NCI-H510A (cell line): Measurements from ENCODE around the gene ONECUT3.
"Not testable (repeated sequence)": the region's sequence is repeated elsewhere in the genome, so short reads cannot be mapped to it uniquely, and the experiment has no call there.

Experiments used
- DNase-seq: peaks from one replicate; lab custom pipeline; 2025; lab: John Stamatoyannopoulos, UW

Gene ONECUT3

DNA sequence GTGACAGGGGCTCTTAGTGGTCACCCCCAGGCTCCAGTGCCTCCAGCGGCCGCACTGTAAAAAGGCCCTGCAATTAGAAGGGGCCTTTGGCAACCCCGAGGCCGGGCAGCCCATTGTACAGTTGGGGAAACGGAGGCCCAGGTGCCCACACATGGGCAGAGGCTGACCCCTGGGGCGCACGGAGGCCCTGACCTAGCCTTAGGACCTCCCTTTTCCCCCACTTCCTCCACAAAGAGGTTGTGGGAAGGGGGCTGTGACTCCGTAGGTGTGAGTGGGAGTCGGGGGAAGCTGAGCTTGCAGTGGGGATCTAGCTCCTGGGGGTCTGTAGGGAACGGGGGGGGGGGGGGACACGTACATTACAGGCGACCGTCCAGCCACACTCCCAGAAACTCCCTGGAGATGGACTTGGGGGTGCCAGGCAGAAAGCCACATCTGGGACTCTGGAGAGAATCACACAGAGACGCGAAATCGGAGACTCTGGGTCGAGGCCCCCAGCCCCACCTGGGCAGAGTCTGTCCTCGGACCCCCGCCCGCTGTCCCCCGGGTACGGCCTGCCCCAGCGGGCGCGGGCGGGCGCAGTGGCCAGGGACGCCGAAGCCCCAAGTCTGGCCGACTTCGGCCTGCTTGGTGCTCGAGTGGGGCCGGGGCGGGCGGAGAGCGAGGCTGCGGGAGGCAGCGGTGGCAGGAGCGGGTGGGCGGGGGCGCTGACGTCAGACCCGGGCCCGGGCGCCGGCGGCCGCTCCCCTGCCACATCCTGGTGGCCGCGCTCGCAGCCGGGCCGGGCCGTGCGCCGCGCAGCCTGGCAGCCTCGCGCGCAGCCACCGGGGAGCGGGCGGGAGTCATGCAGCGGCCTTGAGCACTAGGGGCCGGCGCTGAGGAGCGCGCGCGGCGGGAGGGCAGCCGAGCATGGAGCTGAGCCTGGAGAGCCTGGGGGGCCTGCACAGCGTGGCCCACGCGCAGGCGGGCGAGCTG is at the start of gene ONECUT3:
Gene ONECUT3, plus strand, starts transcription at position 750 of the 972 bp plus-strand sequence. Its CDS starts 157 bp downstream, at position 907.
- DNase-seq, result no peak

DNA sequence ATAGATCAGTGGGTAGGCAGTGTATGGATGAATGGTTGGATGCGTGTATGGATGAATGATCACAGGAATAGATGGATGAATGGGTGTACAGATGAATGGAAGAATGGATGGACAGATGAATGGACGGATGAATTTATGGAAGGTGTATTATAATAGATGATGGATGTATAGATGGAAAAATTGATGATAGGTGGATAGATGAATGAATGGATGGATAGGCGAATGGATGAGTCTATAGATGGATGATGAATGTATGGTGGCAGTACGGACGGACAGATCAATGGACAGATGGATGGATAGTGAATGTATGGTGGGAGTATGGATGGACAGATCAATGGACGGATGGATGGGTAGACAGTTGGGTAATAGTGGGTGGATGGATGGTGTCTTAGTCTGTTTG is 49.0 kb upstream of the ONECUT3 start:
- DNase-seq, result no peak

DNA sequence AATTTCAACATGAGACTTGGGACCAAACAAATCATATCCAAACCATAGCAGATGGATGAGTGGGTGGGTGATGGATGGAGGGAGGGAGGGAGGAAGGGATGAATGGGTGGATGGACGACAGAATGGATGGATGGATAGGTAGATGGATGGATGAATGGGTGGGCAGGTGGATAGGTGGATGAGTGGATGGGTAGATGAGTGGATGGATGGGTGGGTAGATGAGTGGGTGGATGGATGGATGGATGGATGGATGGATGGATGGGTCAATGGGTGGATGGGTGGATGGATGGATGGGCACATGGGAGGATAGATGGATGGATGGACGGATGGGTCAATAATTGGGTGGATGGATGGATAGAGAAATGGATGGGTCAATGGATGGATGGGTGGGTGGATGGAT is 47.9 kb upstream of the ONECUT3 start:
- DNase-seq, result no peak

GRCh38 chr19:1706646-1707045 is 46.7 kb upstream of the ONECUT3 start:
- DNase-seq, result not testable (repeated sequence)

- no peak for DNase-seq
Measured at GRCh38 chr19:1707240-1707639, 46.1 kb upstream of the ONECUT3 start.

GRCh38 chr19:1713170-1713569 is 40.1 kb upstream of the ONECUT3 start:
- DNase-seq, result no peak

- DNase-seq, result no peak
Measured at GRCh38 chr19:1715540-1715939, 37.8 kb upstream of the ONECUT3 start.

- no peak for DNase-seq
Measured at GRCh38 chr19:1717200-1717969, 35.9 kb upstream of the ONECUT3 start.

- no peak for DNase-seq
Measured at GRCh38 chr19:1717970-1718264, 35.4 kb upstream of the ONECUT3 start.

DNA sequence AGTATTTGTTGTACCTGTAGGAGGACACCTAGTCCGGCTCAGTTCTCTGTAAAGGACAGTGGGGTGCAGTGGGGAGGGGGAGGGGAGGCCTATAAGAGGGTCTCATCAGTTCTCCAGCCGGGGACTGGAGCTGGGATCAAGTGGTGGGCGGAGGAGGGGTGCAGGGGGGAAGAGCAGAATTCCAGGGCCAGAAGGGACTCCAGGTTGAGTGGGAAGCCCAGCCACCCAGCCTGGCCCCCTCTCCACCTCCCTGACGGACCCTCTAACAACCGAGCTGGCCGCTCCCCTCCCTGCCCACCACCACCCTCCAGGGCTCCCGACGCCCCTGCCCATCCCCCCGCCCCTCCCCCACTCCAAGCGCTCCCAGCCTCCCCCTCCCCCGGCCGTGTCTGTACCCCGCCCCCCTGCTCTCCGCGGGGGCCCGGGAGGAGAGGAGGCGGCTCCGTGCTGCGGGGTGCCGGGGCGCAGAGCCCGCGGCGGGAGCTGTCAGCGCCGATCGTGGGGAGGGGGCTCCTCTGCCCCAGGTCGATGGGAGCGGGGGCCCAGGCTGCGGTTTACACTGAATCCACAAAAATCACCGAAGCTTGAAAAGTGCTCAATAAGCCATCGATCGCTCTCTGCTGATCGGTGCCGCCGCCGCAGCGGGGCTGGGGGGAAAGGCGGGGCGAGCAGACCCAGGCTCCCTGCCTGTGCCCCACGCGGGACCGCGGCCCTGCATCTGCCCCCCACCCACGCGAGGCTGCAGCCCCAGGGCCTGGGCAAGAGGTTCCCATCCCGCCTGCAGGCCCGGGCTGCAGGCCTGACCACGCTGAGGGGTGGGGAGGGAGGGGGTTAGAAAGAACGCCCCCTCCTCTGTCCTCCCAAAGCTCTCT is 34.6 kb upstream of the ONECUT3 start:
- DNase-seq, result no peak

- DNase-seq, result no peak
Measured at GRCh38 chr19:1719519-1719918, 33.8 kb upstream of the ONECUT3 start.

DNA sequence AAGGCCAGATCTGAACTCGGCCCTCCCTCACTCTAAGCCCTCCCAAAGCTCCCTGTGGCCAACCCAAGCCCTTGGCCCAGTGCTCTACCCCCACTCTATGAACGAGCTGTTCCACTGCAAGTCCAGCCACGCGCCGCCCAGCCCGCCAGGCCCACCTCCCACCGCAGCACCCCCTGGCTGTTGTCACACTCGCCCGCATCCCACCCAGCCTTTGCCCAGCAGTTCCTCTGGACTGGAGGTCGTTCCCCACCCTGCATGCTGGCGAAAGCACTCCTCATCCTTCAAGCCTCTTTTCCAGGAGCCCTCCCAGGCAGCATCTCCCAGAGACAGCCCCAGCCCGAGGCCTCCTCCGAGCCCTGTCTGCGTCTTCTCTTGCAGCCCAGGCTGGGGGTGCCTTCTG is 33.1 kb upstream of the ONECUT3 start:
- DNase-seq, result no peak

DNA sequence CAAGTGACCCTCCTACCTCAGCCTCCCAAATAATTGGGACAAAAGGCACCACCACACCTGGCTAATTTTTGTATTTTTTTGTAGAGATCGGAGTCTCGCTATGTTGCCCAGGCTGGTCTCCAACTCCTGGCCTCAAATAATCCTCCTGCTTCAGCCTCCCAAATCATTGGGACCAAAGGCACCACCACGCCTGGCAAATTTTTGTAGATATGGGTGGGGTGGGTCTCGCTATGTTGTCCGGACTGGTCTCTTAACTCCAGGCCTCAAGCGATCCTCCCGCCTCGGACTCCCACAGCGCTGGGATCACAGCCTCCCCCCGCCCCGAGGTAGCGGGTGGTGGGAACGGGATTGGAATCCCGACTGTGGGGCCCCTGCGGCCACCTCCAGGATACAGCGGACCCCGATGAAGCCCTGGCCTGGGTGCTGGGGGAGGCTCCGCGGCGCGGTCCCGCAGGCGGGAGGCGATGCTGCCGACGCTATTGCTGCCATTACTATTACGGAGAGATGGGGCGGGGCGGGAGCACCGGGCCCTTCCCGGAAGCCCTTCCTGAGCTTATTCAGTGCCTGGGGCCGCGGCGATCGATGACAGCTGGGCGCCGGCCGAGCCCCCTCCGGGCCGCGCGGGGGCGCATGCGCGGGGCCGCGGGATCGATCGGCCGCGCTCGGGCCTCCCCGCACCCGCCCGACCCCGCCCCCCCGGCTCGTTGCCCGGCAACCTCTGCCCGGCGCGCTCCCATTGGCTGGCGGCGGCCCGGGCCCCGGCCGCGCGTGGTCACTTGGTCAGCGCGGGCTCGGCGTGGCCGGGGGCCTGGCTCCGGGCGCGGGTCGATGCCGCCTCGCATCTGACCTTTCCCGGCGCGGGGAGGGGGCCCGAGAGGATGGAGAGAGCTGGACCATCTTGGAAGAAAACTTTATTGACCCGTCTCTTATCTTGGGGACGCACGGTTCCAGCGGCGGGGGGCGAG is 27.9 kb upstream of the ONECUT3 start:
- no peak for DNase-seq

DNA sequence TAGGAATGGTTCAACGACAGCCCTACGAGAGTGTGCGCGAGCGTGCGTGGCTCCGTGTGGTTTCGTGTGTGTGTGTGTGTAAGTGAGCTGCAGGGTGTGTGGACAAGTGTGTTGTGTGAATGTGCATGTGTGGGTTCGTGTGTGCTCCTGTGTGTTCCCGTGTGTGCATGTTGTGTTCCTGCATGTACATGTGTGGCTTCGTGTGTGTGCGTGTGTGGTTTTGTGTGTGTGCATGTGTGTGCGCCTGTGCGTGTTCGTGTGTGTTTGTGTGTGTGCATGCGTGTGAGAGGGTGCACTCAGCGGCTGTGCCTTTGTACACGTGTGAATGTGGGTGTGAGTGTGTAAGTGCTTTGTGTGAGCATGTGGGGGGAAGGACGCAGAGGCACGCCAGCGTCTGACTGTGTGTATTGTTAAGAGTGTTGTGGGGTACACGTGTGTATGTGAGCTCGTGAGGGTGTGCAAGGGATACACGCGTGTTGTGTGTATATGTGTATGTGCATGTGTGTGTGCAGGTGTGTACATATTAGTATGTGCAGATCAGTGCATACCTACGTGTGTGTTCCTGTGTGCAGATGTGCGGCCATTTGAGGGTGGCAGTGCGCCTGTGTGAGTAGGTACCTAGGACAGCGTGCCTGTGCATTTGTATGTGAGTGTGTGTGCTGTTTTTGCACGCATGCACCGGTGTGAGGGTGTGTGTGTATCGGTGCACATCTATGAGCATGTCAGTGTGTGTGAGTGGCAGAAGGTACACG is 24.3 kb upstream of the ONECUT3 start:
- no peak for DNase-seq

GRCh38 chr19:1729568-1729925 is 23.8 kb upstream of the ONECUT3 start:
- DNase-seq, result no peak

- DNase-seq, result no peak
Measured at GRCh38 chr19:1730157-1730556, 23.1 kb upstream of the ONECUT3 start.

- DNase-seq, result no peak
Measured at GRCh38 chr19:1734321-1734966, 18.9 kb upstream of the ONECUT3 start.

- DNase-seq, result no peak
Measured at GRCh38 chr19:1736280-1736679, 17.0 kb upstream of the ONECUT3 start.

DNA sequence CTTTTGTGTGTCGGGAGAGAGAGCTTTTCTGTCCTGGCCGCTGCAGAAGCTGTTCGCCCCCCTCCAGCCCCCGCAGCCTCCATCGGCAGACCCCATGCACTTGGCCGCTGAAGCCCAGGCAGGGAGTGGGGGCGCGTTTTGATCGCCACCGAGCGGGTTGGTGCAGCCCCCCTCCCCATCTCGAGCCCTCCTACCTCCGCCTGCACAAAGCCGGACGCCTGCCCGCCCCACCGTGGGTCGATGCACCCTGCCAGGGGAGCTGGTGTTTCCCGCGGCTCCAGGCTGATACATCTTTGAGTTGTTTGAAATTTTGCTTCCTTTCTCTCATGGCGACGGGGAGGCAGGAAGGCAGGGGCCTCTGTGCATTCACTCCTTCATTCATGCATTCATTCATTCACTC is 16.4 kb upstream of the ONECUT3 start:
- no peak for DNase-seq
